BLaER1 treated with 17β-estradiol and CSF1 and Interleukin-3, amounts not matched to agents 10 nM and 100 nM (cell line): ENCODE measurements around the gene BACH2.

Experiments used
- H3K27ac ChIP-seq, 11 experiments: shearing (Covaris generic); formaldehyde crosslinking; 2 replicates each; pipeline ENCODE4 v1.8.1; 2022
- H3K27me3 ChIP-seq, 11 experiments: shearing (Covaris generic); formaldehyde crosslinking; 2 replicates each; pipeline ENCODE4 v1.8.1; 2022
- H3K36me3 ChIP-seq, 11 experiments: shearing (Covaris generic); formaldehyde crosslinking; 2 replicates each; pipeline ENCODE4 v1.8.1; 2022
- H3K4me1 ChIP-seq, 10 experiments: shearing (Covaris generic); formaldehyde crosslinking; 2 replicates each; pipeline ENCODE4 v1.8.1; 2022
- H3K4me2 ChIP-seq, 11 experiments: shearing (Covaris generic); formaldehyde crosslinking; 2 replicates each; pipeline ENCODE4 v1.8.1; 2022
- H3K4me3 ChIP-seq, 10 experiments: shearing (Covaris generic); formaldehyde crosslinking; 2 replicates each; pipeline ENCODE4 v1.8.1; 2022
- H3K9ac ChIP-seq, 11 experiments: shearing (Covaris generic); formaldehyde crosslinking; 2 replicates each; pipeline ENCODE4 v1.8.1; 2022
- H3K9me3 ChIP-seq, 11 experiments: shearing (Covaris generic); formaldehyde crosslinking; replicated peaks in 1 of 11; 2 replicates each; pipeline ENCODE4 v1.8.1; 2022
- H4K20me1 ChIP-seq, 11 experiments: shearing (Covaris generic); formaldehyde crosslinking; 2 replicates each; pipeline ENCODE4 v1.8.1; 2022
- Cebpa-rat ChIP-seq, 11 experiments: shearing (Covaris generic); IDR thresholded peaks; 2 replicates each; pipeline ENCODE4 v1.8.1; 2022

Gene BACH2

DNA sequence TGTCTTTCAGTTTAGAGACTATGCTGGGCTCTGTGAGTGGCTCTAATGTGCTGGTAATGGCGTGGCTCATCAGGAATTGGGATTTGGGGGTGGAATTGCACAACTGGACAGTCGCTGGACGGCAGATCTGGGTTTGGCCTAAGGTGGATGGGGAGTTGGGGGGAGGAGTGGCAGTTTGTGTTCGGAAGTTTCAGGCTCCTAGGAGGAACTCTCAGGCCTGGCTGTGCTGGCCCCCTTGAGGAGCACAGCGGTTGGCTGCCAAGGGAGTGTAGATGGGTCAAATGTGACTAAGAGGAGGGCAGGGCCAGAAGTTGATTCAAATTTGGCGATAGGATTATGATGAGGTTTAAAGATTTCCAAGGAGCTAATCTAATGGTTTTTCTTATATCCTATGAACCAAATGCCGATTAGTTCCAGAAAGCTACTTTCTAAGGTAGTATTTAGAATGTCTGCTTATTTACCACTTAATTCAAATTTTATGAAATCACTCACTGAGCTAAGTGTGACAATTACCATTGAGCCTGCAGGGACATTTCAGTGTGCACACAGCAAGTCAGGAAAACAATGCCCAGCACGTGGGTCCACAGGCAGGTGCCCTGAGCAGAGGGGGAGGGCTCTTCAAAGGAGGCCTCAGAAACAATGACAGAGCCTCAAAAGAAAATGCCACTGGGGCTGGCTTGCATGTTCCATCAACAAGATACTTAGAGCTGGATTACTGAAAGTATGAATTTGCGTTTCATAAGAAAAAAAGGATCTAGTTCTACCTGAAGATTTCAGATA is 291.4 kb downstream of the BACH2 start:
- H3K36me3 ChIP-seq: peaks cover 0 to 87% (median 41%) of the 10 kb centered on the region in 11 experiments; a peak in 13 of 22 replicates

DNA sequence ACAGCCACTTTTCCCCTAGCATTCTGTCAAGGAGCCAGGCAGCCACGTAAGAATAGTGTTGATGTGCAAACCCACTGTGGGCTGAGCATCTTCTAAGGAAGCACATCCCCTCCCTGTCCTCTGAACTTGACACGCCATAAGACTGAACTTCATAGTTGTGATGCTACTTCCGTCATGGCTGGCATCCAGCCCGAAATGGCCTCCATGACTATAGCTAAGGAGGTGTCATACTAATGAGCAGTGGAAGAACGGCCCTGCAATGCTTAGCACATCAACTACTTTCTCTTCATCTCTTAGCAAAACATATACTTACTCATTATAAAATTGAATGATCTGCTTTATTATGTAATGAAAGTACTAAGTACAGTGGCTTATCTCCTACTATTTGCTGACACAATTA is 292.1 kb downstream of the BACH2 start:
- no peak overlapping the region for H3K4me2 ChIP-seq
- no peaks in the 10 kb centered on the region for H3K27me3 ChIP-seq
- H3K9me3 ChIP-seq: no peaks in the 10 kb centered on the region
- H3K27ac ChIP-seq: no peak overlapping the region
- peaks cover 0 to 91% (median 41%) of the 10 kb centered on the region in 11 experiments; a peak in 13 of 22 replicates for H3K36me3 ChIP-seq
- H3K9ac ChIP-seq: no peak overlapping the region
- H3K4me1 ChIP-seq: peaks cover 0 to 37% (median 9%) of the 10 kb centered on the region in 10 experiments; a peak in 10 of 20 replicates
- H3K4me3 ChIP-seq: no peak overlapping the region
- no peaks in the 10 kb centered on the region; a peak in 1 of 22 replicates for H4K20me1 ChIP-seq
- no peak for TF ChIP-seq Cebpa-rat (IDR thresholded peaks at IDR 0.05)

More for the DNA sequence above, 291.4 kb downstream of the BACH2 start:
- Histone ChIP-seq H3K4me3 (no peak overlapping the region), H3K27me3 (no peaks in the 10 kb centered on the region), H3K4me1 (peaks cover 0 to 31% (median 3%) of the 10 kb centered on the region in 10 experiments; a peak in 9 of 20 replicates), H3K9ac (no peak overlapping the region), H3K27ac (no peak overlapping the region), H3K4me2 (no peak overlapping the region), H4K20me1 (no peaks in the 10 kb centered on the region; a peak in 1 of 22 replicates), H3K9me3 (no peaks in the 10 kb centered on the region)
- TF ChIP-seq Cebpa-rat (IDR thresholded peaks at IDR 0.05): no peak

DNA sequence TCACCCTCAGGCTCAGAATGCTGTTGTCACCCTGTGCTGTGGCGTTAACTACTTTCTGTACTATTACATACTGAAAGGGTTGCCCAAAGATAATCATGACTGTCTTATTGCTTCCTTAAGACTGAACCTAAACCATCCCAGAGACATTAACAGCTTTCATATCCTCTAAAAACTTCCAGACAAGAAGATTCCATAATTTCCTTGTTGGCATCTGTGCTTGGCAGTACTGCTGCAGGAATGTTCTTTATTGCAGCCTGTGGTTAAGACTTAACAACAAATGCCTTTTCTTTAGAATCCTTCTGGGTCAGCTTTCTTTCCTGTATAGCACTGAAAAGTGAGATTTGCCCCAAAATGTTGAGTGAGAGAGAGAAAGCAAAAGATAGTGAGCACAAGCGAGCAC is 292.7 kb downstream of the BACH2 start:
- Histone ChIP-seq H3K27me3 (no peaks in the 10 kb centered on the region), H3K27ac (no peak overlapping the region), H3K9ac (no peak overlapping the region), H3K4me1 (peaks cover 0 to 37% (median 9%) of the 10 kb centered on the region in 10 experiments; a peak in 10 of 20 replicates), H3K9me3 (no peaks in the 10 kb centered on the region), H3K4me3 (no peak overlapping the region), H3K36me3 (peaks cover 0 to 91% (median 41%) of the 10 kb centered on the region in 11 experiments; a peak in 13 of 22 replicates), H4K20me1 (no peaks in the 10 kb centered on the region; a peak in 1 of 22 replicates), H3K4me2 (no peak overlapping the region)
- no peak for TF ChIP-seq Cebpa-rat (IDR thresholded peaks at IDR 0.05)

DNA sequence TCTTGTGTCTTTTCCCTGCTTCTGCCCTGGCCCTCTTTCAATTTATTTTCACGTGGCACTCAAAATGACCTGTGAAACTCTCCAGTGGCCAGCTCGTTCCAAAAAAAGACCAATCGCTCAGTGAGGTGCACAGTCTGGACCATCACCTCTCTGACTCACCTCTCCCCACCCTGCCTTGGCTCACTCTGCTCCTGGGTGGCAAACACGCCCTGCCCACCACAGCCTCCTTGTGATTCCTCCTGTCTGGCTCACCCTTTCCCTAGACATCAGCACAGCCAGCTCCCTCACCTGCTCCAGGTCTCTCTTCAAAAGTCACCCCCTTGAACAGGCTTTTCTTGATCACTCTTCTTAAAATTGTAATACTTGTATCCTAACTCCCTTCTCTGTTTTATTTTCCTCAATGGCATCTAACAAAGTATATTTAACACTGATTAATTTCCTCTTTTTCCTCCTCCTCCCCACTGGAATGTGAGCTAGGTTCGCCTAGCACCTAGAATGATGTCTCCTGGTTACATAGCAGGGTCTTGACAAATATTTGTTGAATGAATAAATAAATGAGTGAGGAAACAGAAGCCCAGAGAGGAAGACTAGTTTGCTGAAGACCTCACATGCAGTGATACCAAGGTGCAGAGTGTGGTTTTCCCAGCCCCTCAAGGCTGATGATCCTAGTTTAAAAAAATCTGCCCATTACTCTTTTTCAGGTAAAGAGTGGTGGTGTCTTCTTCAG is 293.4 kb downstream of the BACH2 start:
- Histone ChIP-seq H3K9ac (no peak overlapping the region), H4K20me1 (no peaks in the 10 kb centered on the region; a peak in 1 of 22 replicates), H3K4me2 (no peak overlapping the region), H3K36me3 (peaks cover 0 to 90% (median 36%) of the 10 kb centered on the region in 11 experiments; a peak in 12 of 22 replicates), H3K9me3 (no peaks in the 10 kb centered on the region), H3K4me3 (no peak overlapping the region), H3K4me1 (peaks cover 0 to 37% (median 9%) of the 10 kb centered on the region in 10 experiments; a peak in 10 of 20 replicates), H3K27me3 (no peaks in the 10 kb centered on the region), H3K27ac (no peak overlapping the region)
- no peak for TF ChIP-seq Cebpa-rat (IDR thresholded peaks at IDR 0.05)

DNA sequence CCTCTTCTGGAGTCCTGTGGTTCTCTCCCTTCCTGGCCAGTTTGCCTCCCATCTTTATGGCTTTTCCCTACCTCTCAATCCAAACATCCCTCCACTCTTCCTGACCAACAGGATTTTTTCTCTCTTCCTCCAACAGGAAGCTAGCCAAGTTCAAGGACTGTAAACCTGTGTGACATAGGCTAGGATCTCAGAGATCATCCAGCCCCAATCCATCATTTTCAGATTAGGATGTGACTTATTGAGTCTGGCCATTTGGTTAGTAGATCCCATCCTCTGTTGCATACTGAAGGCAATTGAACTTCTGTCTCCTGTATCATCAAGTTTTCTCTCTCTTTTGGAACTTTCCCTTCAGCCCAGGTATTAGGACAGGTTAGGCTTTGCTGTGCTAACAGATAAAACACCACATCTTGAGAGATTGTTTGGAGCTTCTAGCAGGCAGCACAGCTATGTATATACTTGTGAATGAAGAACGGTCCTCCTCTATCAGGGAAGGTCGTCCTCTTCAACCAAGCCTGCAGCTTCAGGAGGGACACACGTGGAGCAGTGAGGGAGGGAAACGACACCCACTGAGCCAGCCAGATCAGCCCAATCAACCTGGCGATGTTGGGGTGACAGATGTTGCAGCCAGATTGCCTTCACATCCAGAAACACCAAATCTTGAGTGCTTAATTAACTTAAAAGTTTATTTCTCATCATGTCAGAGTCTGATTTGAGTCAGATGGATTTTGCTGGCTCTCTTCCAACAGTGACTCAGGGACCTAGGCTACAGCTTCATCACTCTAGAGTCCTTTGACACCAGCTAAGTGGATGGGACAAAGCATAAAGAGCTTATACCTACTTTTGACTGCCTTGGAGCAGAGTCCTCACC is 295.5 kb downstream of the BACH2 start:
- Histone ChIP-seq H4K20me1 (no peaks in the 10 kb centered on the region; a peak in 1 of 22 replicates), H3K9ac (no peak overlapping the region), H3K4me2 (peak overlapping the region in 4 of 11 experiments; percentile 46 to 68 (median 54); a peak in 4 of 22 replicates), H3K27ac (peak overlapping the region in 2 of 11 experiments; percentile 29 to 35; a peak in 2 of 22 replicates), H3K27me3 (no peaks in the 10 kb centered on the region), H3K4me1 (peaks cover 0 to 48% (median 12%) of the 10 kb centered on the region in 10 experiments; a peak in 11 of 20 replicates), H3K36me3 (peaks cover 0 to 89% (median 19%) of the 10 kb centered on the region in 11 experiments; a peak in 11 of 22 replicates), H3K4me3 (no peak overlapping the region), H3K9me3 (no peaks in the 10 kb centered on the region)
- TF ChIP-seq Cebpa-rat (IDR thresholded peaks at IDR 0.05): no peak

DNA sequence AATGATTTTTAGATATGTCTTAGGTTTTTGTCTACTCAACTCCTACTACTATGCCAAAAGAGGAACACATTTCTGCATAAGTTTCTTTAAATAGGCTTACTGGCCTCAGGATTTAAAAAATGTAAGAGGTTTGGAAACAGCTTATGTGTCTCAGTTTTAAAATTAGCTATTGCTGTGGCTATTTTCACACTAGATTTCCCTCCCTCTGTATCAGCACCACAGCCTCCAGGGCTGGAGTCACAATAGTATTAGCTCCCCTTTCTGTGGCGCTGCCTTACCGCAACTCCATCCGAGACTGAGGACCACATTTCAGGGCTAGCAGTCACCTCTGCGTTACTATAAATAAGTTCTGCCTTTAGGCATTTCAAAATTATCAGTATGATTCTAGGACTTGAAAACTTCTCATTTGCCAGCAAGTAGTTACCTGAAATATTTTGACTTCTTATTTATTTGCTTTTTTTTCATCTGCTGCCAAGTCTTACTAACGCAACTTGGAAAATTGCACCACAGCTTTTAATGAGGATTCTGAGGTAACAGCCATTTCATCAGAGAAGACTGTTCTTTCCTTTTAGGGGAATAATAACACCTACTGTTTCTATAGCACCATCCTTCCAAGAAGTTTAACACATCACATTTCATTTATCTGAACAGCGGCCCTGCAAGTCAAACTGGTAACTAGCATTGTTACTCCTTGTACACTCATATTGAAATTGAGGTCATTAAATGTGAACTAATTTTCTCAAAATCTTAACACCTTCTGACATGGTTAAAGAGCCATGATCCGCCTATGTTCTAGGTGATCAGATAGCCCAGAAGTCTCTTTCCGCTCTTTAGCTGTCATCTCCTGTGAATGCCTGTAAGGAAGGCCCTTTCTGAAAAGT is 296.5 kb downstream of the BACH2 start:
- H3K9me3 ChIP-seq: no peaks in the 10 kb centered on the region
- no peak overlapping the region for H3K4me3 ChIP-seq
- peaks cover 0 to 89% (median 19%) of the 10 kb centered on the region in 11 experiments; a peak in 11 of 22 replicates for H3K36me3 ChIP-seq
- peaks cover 0 to 48% (median 12%) of the 10 kb centered on the region in 10 experiments; a peak in 11 of 20 replicates for H3K4me1 ChIP-seq
- H3K4me2 ChIP-seq: peak overlapping the region in 5 of 11 experiments; percentile 40 to 68 (median 50); a peak in 9 of 22 replicates
- TF ChIP-seq Cebpa-rat (IDR thresholded peaks at IDR 0.05): no peak
- H3K27me3 ChIP-seq: no peaks in the 10 kb centered on the region
- no peaks in the 10 kb centered on the region; a peak in 1 of 22 replicates for H4K20me1 ChIP-seq
- no peak overlapping the region for H3K9ac ChIP-seq
- H3K27ac ChIP-seq: peak overlapping the region in 2 of 11 experiments; percentile 29 to 35; a peak in 3 of 22 replicates

DNA sequence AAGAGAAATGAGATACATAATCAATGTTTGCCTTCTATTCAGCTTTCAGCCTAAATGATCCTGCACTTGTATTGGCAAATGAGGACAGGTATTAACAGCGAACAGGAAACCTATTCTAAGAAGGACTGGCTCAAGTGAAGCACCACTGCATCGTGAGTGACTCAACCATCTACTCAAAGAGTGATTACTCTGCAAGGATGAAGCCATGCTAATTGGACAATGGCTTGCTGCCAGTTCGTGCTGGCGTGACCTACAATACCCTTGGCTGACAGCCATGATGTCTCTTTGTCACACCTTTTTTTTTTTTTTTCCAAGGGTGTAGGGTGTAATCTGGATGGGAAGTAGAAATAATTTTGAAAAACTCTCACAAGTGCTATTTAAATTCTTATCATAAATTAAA is 297.5 kb downstream of the BACH2 start:
- TF ChIP-seq Cebpa-rat (IDR thresholded peaks at IDR 0.05): no peak
- Histone ChIP-seq H3K4me3 (no peak overlapping the region), H3K9ac (no peak overlapping the region), H3K27ac (no peak overlapping the region), H4K20me1 (no peaks in the 10 kb centered on the region; a peak in 1 of 22 replicates), H3K4me1 (peaks cover 0 to 48% (median 12%) of the 10 kb centered on the region in 10 experiments; a peak in 13 of 20 replicates), H3K27me3 (no peaks in the 10 kb centered on the region), H3K36me3 (peaks cover 0 to 78% (median 14%) of the 10 kb centered on the region in 11 experiments; a peak in 10 of 22 replicates), H3K4me2 (peak overlapping the region in 1 of 11 experiments; percentile 22; a peak in 1 of 22 replicates), H3K9me3 (no peaks in the 10 kb centered on the region)
